Omental fat pad (tissue), 4 donors: ENCODE data around the gene MYO1E. TPM values are rescaled to one million over a fixed set of nuclear protein-coding genes. Genes with fewer than 3 reads are reported as not detected.

Source experiments
- ATAC-seq: fragments of 150-250 bp; one replicate; pipeline ENCODE4 v1.9.1; 2016; ENCODE audit warnings: mild to moderate bottlenecking, moderate library complexity; ENCODE audit not compliant: low FRiP score
- DNase-seq: peaks from one replicate; pipeline ENCODE4 v3.0.0-alpha.2; 2019; ENCODE audit warnings: low spot score
- CTCF ChIP-seq, 3 donors: fragments of 450-650 bp; IDR thresholded peaks; one replicate each; pipeline ENCODE4 v1.5.1; 2016 to 2017; ENCODE audit warnings: antibody characterized with exemption in 3 of 3, mild to moderate bottlenecking in 3 of 3, moderate library complexity in 2 of 3
- total RNA-seq, 4 donors: library from RNA; depleted of rRNA; stranded (reverse); fragments of >200 nt; gene quantifications; one replicate each; pipeline ENCODE4 v1.1.0, GENCODE V29; 2016

MYO1E gene
- total RNA-seq, 4 donors from 2014 or later = 35.7 to 193 (median 68.0) TPM

- TF ChIP-seq CTCF (IDR thresholded peaks at IDR 0.05) = no peak
- DNase-seq (no peak), ATAC-seq (no peak)
These were observed 544 bp upstream of the MYO1E start for GRCh38 chr15:59373215-59373614.

- no peak for TF ChIP-seq CTCF (IDR thresholded peaks at IDR 0.05)
- no peak for DNase-seq
These were observed 966 bp downstream of the MYO1E start for GRCh38 chr15:59371458-59372351.

GRCh38 chr15:59369597-59369996, 3.1 kb downstream of the MYO1E start:
- no peak for TF ChIP-seq CTCF (IDR thresholded peaks at IDR 0.05)
- DNase-seq = no peak
- ATAC-seq = no peak

More at GRCh38 chr15:59371458-59372351, 966 bp downstream of the MYO1E start:
- peak; percentile 41 for ATAC-seq

GRCh38 chr15:59367022-59367451, 5.6 kb downstream of the MYO1E start:
- no peak for TF ChIP-seq CTCF (IDR thresholded peaks at IDR 0.05)
- DNase-seq = no peak

GRCh38 chr15:59366333-59367021, 6.2 kb downstream of the MYO1E start:
- DNase-seq = no peak
- ATAC-seq = no peak

More at GRCh38 chr15:59367022-59367451, 5.6 kb downstream of the MYO1E start:
- ATAC-seq = no peak

GRCh38 chr15:59364248-59364647, 8.4 kb downstream of the MYO1E start:
- no peak for ATAC-seq
- TF ChIP-seq CTCF (IDR thresholded peaks at IDR 0.05) = no peak
- DNase-seq = no peak

More at GRCh38 chr15:59366333-59367021, 6.2 kb downstream of the MYO1E start:
- no peak for TF ChIP-seq CTCF (IDR thresholded peaks at IDR 0.05)
